H1 (cell line): ENCODE results near the gene ERAP2. TPM values are rescaled to one million over a fixed set of nuclear protein-coding genes. Genes with fewer than 3 reads are reported as not detected.
A peak's percentile ranks its signal among the peaks of the same experiment; 100 is the strongest.

Experiments used
- CTCF ChIA-PET: fragments of 300-600 bp; sonication (Branson Sonifier 250); formaldehyde crosslinking; loops from one replicate; lab custom pipeline; 2021; ENCODE audit not compliant: partially characterized antibody; lab: Charles Lee
- POLR2A ChIA-PET: fragments of 300-600 bp; sonication (Branson Sonifier 250); formaldehyde crosslinking; loops from one replicate; lab custom pipeline; 2021; ENCODE audit warnings: inconsistent platforms; ENCODE audit not compliant: partially characterized antibody; lab: Charles Lee
- DNase-seq, 2 experiments: peaks; one replicate each; pipeline versions ENCODE4 v3.0.0 to v3.0.0-alpha.2; 2010 to 2022; ENCODE audit warnings: low spot score in 2 of 2, low read depth in 1 of 2, mixed read lengths in 1 of 2
- FAIRE-seq: peaks from 2 replicates; lab custom pipeline; 2011; peaks lifted over from hg19 to GRCh38; lab: Jason Lieb, UNC
- H2AFZ ChIP-seq: 2 replicates; pipeline ENCODE4 v1.8.1; 2012; ENCODE audit warnings: low read length, inconsistent platforms
- H2AK5ac ChIP-seq: 2 replicates; pipeline ENCODE4 v1.6.1; 2013; ENCODE audit warnings: low read depth, low read length
- H2BK120ac ChIP-seq: replicated peaks from 2 replicates; pipeline ENCODE3; 2013; ENCODE audit warnings: low read depth, low read length, inconsistent platforms
- H2BK12ac ChIP-seq: 2 replicates; pipeline ENCODE4 v1.6.1; 2013; ENCODE audit warnings: low read depth, low read length
- H2BK15ac ChIP-seq: 2 replicates; pipeline ENCODE4 v1.6.1; 2013; ENCODE audit warnings: low read length
- H2BK20ac ChIP-seq: 2 replicates; pipeline ENCODE4 v1.6.1; 2013; ENCODE audit warnings: low read length
- H2BK5ac ChIP-seq: 2 replicates; pipeline ENCODE4 v1.6.1; 2013; ENCODE audit warnings: low read depth, low read length
- H3K14ac ChIP-seq: 2 replicates; pipeline ENCODE4 v1.6.1; 2013; ENCODE audit warnings: inconsistent platforms; ENCODE audit not compliant: insufficient read length
- H3K18ac ChIP-seq: 2 replicates; pipeline ENCODE4 v1.6.1; 2013; ENCODE audit warnings: low read length; ENCODE audit errors: extremely low read depth
- H3K23ac ChIP-seq: 2 replicates; pipeline ENCODE4 v1.6.1; 2013; ENCODE audit warnings: inconsistent platforms; ENCODE audit not compliant: insufficient read length
- H3K23me2 ChIP-seq: 2 replicates; pipeline ENCODE4 v1.6.1; 2013; ENCODE audit warnings: low read depth, low read length
- H3K27ac ChIP-seq: 2 replicates; pipeline ENCODE4 v1.6.1; 2011; ENCODE audit warnings: low read depth, low read length, inconsistent platforms
- H3K27me3 ChIP-seq, 4 experiments: replicated peaks in 1 of 4; 1 replicate in 1 of 4; 2 replicates in 3 of 4; pipeline versions ENCODE4 v1.6.1 to v1.8.1; 2011 to 2013; ENCODE audit warnings: low read length in 3 of 4, mild to moderate bottlenecking in 3 of 4, inconsistent platforms in 2 of 4, mixed read lengths in 2 of 4, moderate library complexity in 1 of 4; ENCODE audit not compliant: control insufficient read depth in 3 of 4, insufficient read depth in 3 of 4; ENCODE audit errors: extremely low read depth in 1 of 4
- H3K36me3 ChIP-seq, 4 experiments: 2 replicates each; pipeline versions ENCODE4 v1.6.1 to v1.8.1; 2011 to 2013; ENCODE audit warnings: mild to moderate bottlenecking in 4 of 4, low read length in 3 of 4, moderate library complexity in 2 of 4, control low read depth in 1 of 4, inconsistent platforms in 1 of 4; ENCODE audit not compliant: insufficient read depth in 4 of 4, control insufficient read depth in 2 of 4
- H3K4ac ChIP-seq: replicated peaks from 2 replicates; pipeline ENCODE3; 2013; ENCODE audit warnings: low read length, low read depth, mixed read lengths, inconsistent platforms; ENCODE audit not compliant: insufficient read length
- H3K4me1 ChIP-seq, 4 experiments: replicated peaks in 1 of 4; 1 replicate in 1 of 4; 2 replicates in 3 of 4; pipeline versions ENCODE4 v1.6.1 to v1.8.1; 2011 to 2013; ENCODE audit warnings: low read length in 3 of 4, inconsistent platforms in 2 of 4, mixed read lengths in 1 of 4; ENCODE audit not compliant: insufficient read depth in 4 of 4, control insufficient read depth in 3 of 4
- H3K4me2 ChIP-seq, 2 experiments: 2 replicates each; pipeline versions ENCODE4 v1.6.1 to v1.8.1; 2011 to 2013; ENCODE audit warnings: low read depth in 2 of 2, low read length in 2 of 2, control low read depth in 1 of 2, inconsistent platforms in 1 of 2, mild to moderate bottlenecking in 1 of 2; ENCODE audit not compliant: insufficient read depth in 1 of 2
- H3K4me3 ChIP-seq, 4 experiments: fragments of 200-600, 300-600 bp in 1 of 4; sonication (generic), shearing (Covaris generic), sonication (Bioruptor Twin) in 1 of 4; 2 replicates each; pipeline versions ENCODE4 v1.5.1 to v1.8.1; 2011 to 2016; ENCODE audit warnings: low read length in 4 of 4, low read depth in 3 of 4, control low read depth in 2 of 4, inconsistent platforms in 2 of 4, mild to moderate bottlenecking in 2 of 4, mixed read lengths in 1 of 4, moderate library complexity in 1 of 4; ENCODE audit not compliant: insufficient read depth in 2 of 4; ENCODE audit errors: extremely low read depth in 1 of 4
- H3K56ac ChIP-seq: replicated peaks from 2 replicates; pipeline ENCODE3; 2013; ENCODE audit warnings: low read depth, mild to moderate bottlenecking, mixed read lengths, low read length, inconsistent platforms; ENCODE audit not compliant: insufficient read length
- H3K79me1 ChIP-seq: 2 replicates; pipeline ENCODE4 v1.6.1; 2013; ENCODE audit warnings: low read depth, low read length, control low read depth
- H3K79me2 ChIP-seq, 2 experiments: 2 replicates each; pipeline versions ENCODE4 v1.6.1 to v1.8.1; 2012 to 2013; ENCODE audit warnings: low read length in 2 of 2, mild to moderate bottlenecking in 2 of 2, inconsistent platforms in 1 of 2; ENCODE audit not compliant: insufficient read depth in 2 of 2, control insufficient read depth in 1 of 2
- H3K9ac ChIP-seq, 4 experiments: replicated peaks in 1 of 4; 1 replicate in 1 of 4; 2 replicates in 3 of 4; pipeline versions ENCODE4 v1.6.1 to v1.8.1; 2011 to 2013; ENCODE audit warnings: low read depth in 3 of 4, low read length in 3 of 4, control low read depth in 2 of 4, mild to moderate bottlenecking in 2 of 4, moderate library complexity in 2 of 4, inconsistent platforms in 1 of 4; ENCODE audit errors: extremely low read depth in 1 of 4
- H3K9me3 ChIP-seq, 2 experiments: 2 replicates each; pipeline versions ENCODE4 v1.6.1 to v1.8.1; 2012 to 2013; ENCODE audit warnings: mild to moderate bottlenecking in 2 of 2, moderate library complexity in 2 of 2, control low read depth in 1 of 2, inconsistent platforms in 1 of 2, low read depth in 1 of 2, low read length in 1 of 2, mixed read lengths in 1 of 2; ENCODE audit not compliant: insufficient read depth in 2 of 2
- H4K20me1 ChIP-seq, 2 experiments: replicated peaks in 1 of 2; 2 replicates each; pipeline versions ENCODE3 to v1.8.1; 2011 to 2013; ENCODE audit warnings: inconsistent platforms in 2 of 2, low read length in 2 of 2, mild to moderate bottlenecking in 1 of 2; ENCODE audit not compliant: insufficient read depth in 2 of 2, control insufficient read depth in 1 of 2
- H4K5ac ChIP-seq: 2 replicates; pipeline ENCODE4 v1.6.1; 2013; ENCODE audit warnings: low read length, low read depth, mixed read lengths, inconsistent platforms; ENCODE audit not compliant: insufficient read length
- H4K8ac ChIP-seq: 2 replicates; pipeline ENCODE4 v1.8.0; 2013; ENCODE audit warnings: mild to moderate bottlenecking, moderate library complexity, low read length, inconsistent platforms; ENCODE audit not compliant: insufficient read depth; ENCODE audit errors: extremely low read depth
- H4K91ac ChIP-seq: replicated peaks from 2 replicates; pipeline ENCODE3; 2013; ENCODE audit warnings: low read length, mixed read lengths, inconsistent platforms; ENCODE audit not compliant: insufficient read length
- BRCA1 ChIP-seq: IDR thresholded peaks from 2 replicates; pipeline ENCODE4 v1.6.1; 2012; ENCODE audit warnings: low read depth, low read length, improper control_type of control experiment
- CTBP2 ChIP-seq: IDR thresholded peaks from 2 replicates; pipeline ENCODE4 v1.7.0; 2011; ENCODE audit warnings: borderline replicate concordance, mild to moderate bottlenecking, moderate library complexity, mixed read lengths, low read length; ENCODE audit not compliant: insufficient read depth, insufficient read length
- CTCF ChIP-seq, 3 experiments: IDR thresholded peaks; 1 replicate in 2 of 3; 2 replicates in 1 of 3; pipeline versions ENCODE4 v1.5.1 to v1.6.1; 2011; ENCODE audit warnings: low read length in 3 of 3, mild to moderate bottlenecking in 3 of 3, inconsistent platforms in 2 of 3, low read depth in 1 of 3, moderate library complexity in 1 of 3; ENCODE audit not compliant: insufficient read depth in 1 of 3; ENCODE audit errors: control extremely low read depth in 1 of 3
- GABPA ChIP-seq: IDR thresholded peaks from 2 replicates; pipeline ENCODE4 v1.6.1; 2011; ENCODE audit warnings: mild to moderate bottlenecking, low read length, moderate library complexity, borderline replicate concordance; ENCODE audit not compliant: insufficient read depth
- KDM1A ChIP-seq: fragments of 200-600, 300-600 bp; sonication (generic); IDR thresholded peaks from 2 replicates; pipeline ENCODE4 v1.7.1; 2016; ENCODE audit warnings: mild to moderate bottlenecking, low read length, borderline replicate concordance
- MAFK ChIP-seq: IDR thresholded peaks from 2 replicates; pipeline ENCODE4 v1.6.1; 2012; ENCODE audit warnings: low read depth, mild to moderate bottlenecking, improper control_type of control experiment, low read length
- POLR2AphosphoS5 ChIP-seq: IDR thresholded peaks from 2 replicates; pipeline ENCODE4 v1.6.1; 2011; ENCODE audit warnings: low read depth, low read length
- TAF7 ChIP-seq: optimal IDR thresholded peaks from 2 replicates; pipeline ENCODE3; 2011; ENCODE audit warnings: low read depth, mild to moderate bottlenecking, inconsistent platforms, low read length, moderate library complexity, borderline replicate concordance
- TCF12 ChIP-seq: IDR thresholded peaks from 2 replicates; pipeline ENCODE4 v1.6.1; 2011; ENCODE audit warnings: low read depth, mild to moderate bottlenecking, low read length
- YY1 ChIP-seq: IDR thresholded peaks from 2 replicates; pipeline ENCODE4 v1.6.1; 2011; ENCODE audit warnings: low read depth, mild to moderate bottlenecking, low read length
- ZNF274 ChIP-seq: IDR thresholded peaks from 2 replicates; pipeline ENCODE4 v1.7.0; 2012; ENCODE audit warnings: low read length, borderline replicate concordance; ENCODE audit errors: extremely low read depth
- WGBS, 2 experiments: shearing (Covaris generic) in 1 of 2; methylation state at CpG; one replicate each; pipeline versions ENCODE4 v1.1.6 to v1.1.7; 2013 to 2015; ENCODE audit warnings: low lambda C conversion rate in 2 of 2, mixed read lengths in 2 of 2, inconsistent platforms in 1 of 2, low coverage in 1 of 2, missing lambda C conversion rate in 1 of 2; ENCODE audit not compliant: insufficient replicate concordance in 2 of 2, insufficient coverage in 1 of 2, insufficient read length in 1 of 2; ENCODE audit errors: extremely low coverage in 1 of 2, missing lambda C conversion rate in 1 of 2; 5-methylcytosine and 5-hydroxymethylcytosine counted together
- polyA plus RNA-seq, 7 experiments: library from polyadenylated mRNA; depleted of rRNA in 3 of 7; stranded (reverse) in 5 of 7; unstranded in 2 of 7; fragments of >200 nt in 5 of 7; fragments of 200-250 nt in 2 of 7; gene quantifications; 1 replicate in 5 of 7; 2 replicates in 1 of 7; 4 replicates in 1 of 7; pipeline versions ENCODE4 v1.2.1 to v1.2.3, GENCODE V29; 2011 to 2013; ENCODE audit warnings: missing spikeins in 2 of 7, mixed read lengths in 2 of 7
- total RNA-seq: library from RNA; stranded (reverse); fragmentation: NEBNext Ultra II Directional; extraction: Animal tissue kit (Norgen Biotek cat#: 25700); gene quantifications from 2 replicates; pipeline ENCODE4 v1.2.1, GENCODE V29; 2021

ERAP2 gene
- total and polyA plus RNA-seq, 2 of the 8 experiments (the other 6 are each of a cell fraction or from before 2014, with no cell fraction given): 0.14 TPM; not detected in 1

GRCh38 chr5:96851312-96852062 lies 24.8 kb upstream of the ERAP2 start:
- H4K8ac ChIP-seq: no peak overlapping the region
- H2AK5ac ChIP-seq: no peak overlapping the region
- TF ChIP-seq ZNF274 (no peak), TCF12 (no peak), BRCA1 (no peak), CTBP2 (no peak), GABPA (no peak), YY1 (no peak), CTCF (IDR thresholded peaks at IDR 0.05; ENCODE audit: control extremely low read depth in 1 of 3, insufficient read depth in 1 of 3, low read depth in 1 of 3, low read length in 3 of 3) (no peak), KDM1A (no peak), POLR2AphosphoS5 (no peak), MAFK (no peak), TAF7 (no peak)
- TF ChIP-seq, all 59 proteins: peak for 0
- Histone ChIP-seq H3K27ac (no peak overlapping the region), H3K4ac (no peak overlapping the region), H2BK5ac (no peak overlapping the region), H3K56ac (no peak overlapping the region), H3K9ac (no peak overlapping the region), H3K4me3 (no peak overlapping the region), H3K79me2 (no peaks in the 10 kb centered on the region), H2BK15ac (no peak overlapping the region), H3K14ac (no peak overlapping the region), H3K4me2 (no peak overlapping the region), H4K20me1 (no peaks in the 10 kb centered on the region), H2BK20ac (no peak overlapping the region), H2AFZ (0 out of 2 replicates have a peak overlapping the region, but pooled peaks have one; percentile 24), H3K36me3 (no peaks in the 10 kb centered on the region), H2BK12ac (no peak overlapping the region), H2BK120ac (no peak overlapping the region), H3K23me2 (no peaks in the 10 kb centered on the region), H3K27me3 (no peaks in the 10 kb centered on the region), H4K91ac (no peak overlapping the region), H3K18ac (no peak overlapping the region), H3K23ac (no peak overlapping the region), H3K9me3 (no peaks in the 10 kb centered on the region), H4K5ac (no peak overlapping the region), H3K4me1 (no peaks in the 10 kb centered on the region), H3K79me1 (no peaks in the 10 kb centered on the region)
- POLR2A ChIA-PET: no interaction called here
- no peak for DNase-seq
- WGBS, 2 experiments: 81% methylated on average over 7 of the region's 7 CpGs; no CpG with 5 or more reads in 1 of the 2 experiments
- CTCF ChIA-PET: no interaction called here
- FAIRE-seq: no peak
